PC-9 (cell line): ENCODE data around the gene DNAJC22. TPM values are rescaled to one million over a fixed set of nuclear protein-coding genes. Genes with fewer than 3 reads are reported as not detected.

Experiments used
- BruUV-seq: library from RNA; stranded (reverse); fragments of 400-500 nt; replicated peaks from 2 replicates; lab custom pipeline; 2021; lab: Mats Ljungman, UMichigan
- CTCF ChIA-PET: fragments of 300-600 bp; sonication (Branson Sonifier 250); formaldehyde crosslinking; loops from one replicate; lab custom pipeline; 2022; ENCODE audit warnings: antibody characterized with exemption; lab: Charles Lee
- POLR2A ChIA-PET: fragments of 300-600 bp; sonication (Branson Sonifier 250); formaldehyde crosslinking; loops from one replicate; lab custom pipeline; 2022; ENCODE audit warnings: antibody characterized with exemption; ENCODE audit not compliant: unreplicated experiment; lab: Charles Lee
- DNase-seq, 2 experiments: peaks; one replicate each; pipeline versions ENCODE4 v3.0.0 to v3.0.0-alpha.2; 2015 to 2022; ENCODE audit warnings: mixed read lengths in 1 of 2
- H2AFZ ChIP-seq: fragments of 200-600 bp; sonication (generic); 2 replicates; pipeline ENCODE4 v1.8.1; 2017; ENCODE audit warnings: antibody characterized with exemption
- H3F3A ChIP-seq: fragments of 200-600 bp; sonication (generic); 2 replicates; pipeline ENCODE4 v1.8.1; 2017; ENCODE audit warnings: antibody characterized with exemption, mild to moderate bottlenecking, low read depth; ENCODE audit not compliant: insufficient read depth
- H3K27ac ChIP-seq: fragments of 200-600 bp; sonication (generic); 2 replicates; pipeline ENCODE4 v1.6.1; 2016; ENCODE audit warnings: mixed run types
- H3K27me3 ChIP-seq: fragments of 200-600 bp; sonication (generic); 2 replicates; pipeline ENCODE4 v1.6.1; 2016; ENCODE audit warnings: low read depth, mixed run types; ENCODE audit not compliant: insufficient read depth
- H3K36me3 ChIP-seq: fragments of 200-600 bp; sonication (generic); 2 replicates; pipeline ENCODE4 v1.6.1; 2016; ENCODE audit warnings: low read depth, mixed run types
- H3K4me1 ChIP-seq: fragments of 200-600 bp; sonication (generic); replicated peaks from 2 replicates; pipeline ENCODE4 v1.6.1; 2016; ENCODE audit warnings: mixed run types; ENCODE audit not compliant: insufficient read depth
- H3K4me2 ChIP-seq: fragments of 200-600 bp; sonication (generic); 2 replicates; pipeline ENCODE4 v1.6.1; 2017; ENCODE audit warnings: mixed run types
- H3K4me3 ChIP-seq: fragments of 200-600 bp; sonication (generic); 2 replicates; pipeline ENCODE4 v1.6.1; 2016; ENCODE audit warnings: mixed run types
- H3K79me2 ChIP-seq: fragments of 200-600 bp; sonication (generic); 2 replicates; pipeline ENCODE4 v1.6.1; 2017; ENCODE audit warnings: low read depth, mixed run types
- H3K9me2 ChIP-seq: fragments of 200-600 bp; sonication (generic); 2 replicates; pipeline ENCODE4 v1.8.1; 2017; ENCODE audit warnings: mild to moderate bottlenecking; ENCODE audit not compliant: insufficient read depth
- H3K9me3 ChIP-seq: fragments of 200-600 bp; sonication (generic); 2 replicates; pipeline ENCODE4 v1.8.1; 2016; ENCODE audit warnings: low read depth; ENCODE audit not compliant: insufficient read depth
- H4K20me1 ChIP-seq: fragments of 200-600 bp; sonication (generic); 2 replicates; pipeline ENCODE4 v1.8.1; 2017; ENCODE audit not compliant: insufficient read depth
- CTCF ChIP-seq: fragments of 200-600 bp; sonication (generic); conservative IDR thresholded peaks from 2 replicates; pipeline ENCODE4 v1.6.1; 2017; ENCODE audit warnings: mixed run types, antibody characterized with exemption, mild to moderate bottlenecking, moderate library complexity
- EZH2 ChIP-seq: fragments of 200-600 bp; sonication (generic); IDR thresholded peaks from 2 replicates; pipeline ENCODE4 v1.8.0; 2017; ENCODE audit warnings: antibody characterized with exemption, low read depth
- intact Hi-C: fragments of 100-400 bp; cut with micrococcal nuclease; formaldehyde crosslinking; loops from one replicate; pipeline ENCODE4 v1.10.0; 2022; ENCODE audit not compliant: unreplicated experiment
- total RNA-seq: library from RNA; stranded (reverse); gene quantifications from 2 replicates; pipeline ENCODE4 v1.2.3, GENCODE V29; 2021

DNAJC22 gene
- total RNA-seq, 1 experiment from 2014 or later, result 3.7 TPM

- intact Hi-C loops, result loop anchor here (5.0 to 10.0 kb wide), 2 partner anchors 200 to 338 kb away; partner anchors contain the start of genes FMNL3 and MCRS1
- peak overlapping the region; percentile 93 for H3K4me3 ChIP-seq
- H3K79me2 ChIP-seq, result peaks cover 43% of the 10 kb centered on the region
- no peaks in the 10 kb centered on the region for H3K9me3 ChIP-seq
- BruUV-seq, result TSS peak; percentile 89
- H3K27ac ChIP-seq, result peak overlapping the region; percentile 73
- DNase-seq, result peak; percentile 81 to 98
- POLR2A ChIA-PET, result interaction anchor here (0.5 to 1.1 kb wide), 12 partner anchors 9 to 502 kb away, joined by 3 to 10 read pairs (median 4); partner anchors contain the start of genes TMBIM6 and TROAP
- H3K4me1 ChIP-seq, result peaks cover 36% of the 10 kb centered on the region
- H3K27me3 ChIP-seq, result no peaks in the 10 kb centered on the region
- no peaks in the 10 kb centered on the region for H3K36me3 ChIP-seq
- TF ChIP-seq CTCF (no peak; the same call in 1 of the 2 replicates), EZH2 (no peak)
- peaks cover 26% of the 10 kb centered on the region for H3F3A ChIP-seq
- peaks cover 7% of the 10 kb centered on the region; the same call in 1 of the 2 replicates for H4K20me1 ChIP-seq
- peak overlapping the region; percentile 98 for H3K4me2 ChIP-seq
- peak overlapping the region; percentile 94 for H2AFZ ChIP-seq
- CTCF ChIA-PET, result interaction anchor here (0.5 to 1.5 kb wide), 8 partner anchors 19 to 852 kb away, joined by 3 to 10 read pairs (median 4); partner anchors contain the start of gene TMBIM6
- no peaks in the 10 kb centered on the region for H3K9me2 ChIP-seq
Measured at GRCh38 chr12:49366652-49367380, 20.1 kb downstream of the DNAJC22 start.

- DNase-seq, result no peak
- peaks cover 26% of the 10 kb centered on the region for H3F3A ChIP-seq
- peak within 1 kb of the TSS; percentile 98 for H3K4me2 ChIP-seq
- H3K4me3 ChIP-seq, result peak within 1 kb of the TSS; percentile 93
- H3K4me1 ChIP-seq, result peaks cover 36% of the 10 kb centered on the region
- no peaks in the 10 kb centered on the region for H3K9me3 ChIP-seq
- ChIA-PET CTCF (interaction anchor here (0.6 to 1.5 kb wide), 5 partner anchors 20 to 374 kb away, joined by 3 to 10 read pairs (median 4); partner anchors contain the start of gene TMBIM6), POLR2A (interaction anchor here (0.6 to 1.1 kb wide), 9 partner anchors 9 to 502 kb away, joined by 3 to 10 read pairs (median 4); partner anchors contain the start of gene TROAP)
- H3K27me3 ChIP-seq, result no peaks in the 10 kb centered on the region
- H3K9me2 ChIP-seq, result no peaks in the 10 kb centered on the region
- peak within 1 kb of the TSS; percentile 73 for H3K27ac ChIP-seq
- TF ChIP-seq EZH2 (no peak), CTCF (no peak)
- H3K79me2 ChIP-seq, result peaks cover 51% of the 10 kb centered on the region
- 0 out of 2 replicates have a peak, but pooled peaks cover 5% of the 10 kb centered on the region for H3K36me3 ChIP-seq
- intact Hi-C loops, result loop anchor here (5.0 to 10.0 kb wide), 2 partner anchors 200 to 337 kb away; partner anchors contain the start of genes FMNL3 and MCRS1
- no TSS peak for BruUV-seq
- H2AFZ ChIP-seq, result peak within 1 kb of the TSS; percentile 94
- peaks cover 7% of the 10 kb centered on the region; the same call in 1 of the 2 replicates for H4K20me1 ChIP-seq
Measured at GRCh38 chr12:49367381-49368239, 20.9 kb downstream of the DNAJC22 start, which contains the start of gene SPATS2. TSS of gene SPATS2 (plus strand) at chr12:49367462. CDS start at chr12:49461013, 93,551 bp downstream.
